SK-N-SH (cell line): Measurements from ENCODE around the gene PEPD. TPM values are rescaled to one million over a fixed set of nuclear protein-coding genes. Genes with fewer than 3 reads are reported as not detected.

Experiments
- CTCF ChIA-PET: fragments of 300-600, 350-600 bp; formaldehyde crosslinking; extraction: SDS; loops from one replicate; lab custom pipeline; 2021; lab: Yijun Ruan, JAX
- POLR2A ChIA-PET: fragments of 350-600 bp; sonication (Branson Sonifier 250); formaldehyde crosslinking; extraction: SDS; loops from one replicate; lab custom pipeline; 2020; ENCODE audit warnings: antibody characterized with exemption, inconsistent platforms; lab: Yijun Ruan, JAX
- DNase-seq: peaks from one replicate; pipeline ENCODE4 v3.0.0; 2012
- H2AFZ ChIP-seq: fragments of 200-600 bp; sonication (generic); 2 replicates; pipeline ENCODE4 v1.8.1; 2016; ENCODE audit warnings: antibody characterized with exemption, mild to moderate bottlenecking, low read depth
- H3F3A ChIP-seq: fragments of 200-600 bp; sonication (generic); replicated peaks from 2 replicates; pipeline ENCODE3; 2016; ENCODE audit warnings: antibody characterized with exemption, mild to moderate bottlenecking; ENCODE audit not compliant: insufficient read depth
- H3K27ac ChIP-seq, 2 experiments: fragments of 200-500 bp in 1 of 2; fragments of 200-600 bp in 1 of 2; sonication (Bioruptor generic) in 1 of 2; sonication (generic), shearing (Covaris generic) in 1 of 2; 2 replicates each; pipeline versions ENCODE4 v1.5.1 to v1.6.1; 2014 to 2016; ENCODE audit warnings: low read depth in 2 of 2, inconsistent platforms in 1 of 2, low read length in 1 of 2, mild to moderate bottlenecking in 1 of 2, mixed read lengths in 1 of 2
- H3K27me3 ChIP-seq: fragments of 200-600 bp; sonication (generic), shearing (Covaris generic); 2 replicates; pipeline ENCODE4 v1.6.1; 2016; ENCODE audit warnings: mixed run types; ENCODE audit not compliant: insufficient read depth
- H3K36me3 ChIP-seq, 2 experiments: fragments of 200-500 bp in 1 of 2; fragments of 200-600 bp in 1 of 2; sonication (Bioruptor generic) in 1 of 2; sonication (generic) in 1 of 2; replicated peaks in 1 of 2; 2 replicates each; pipeline versions ENCODE3 to v1.5.1; 2014 to 2016; ENCODE audit warnings: low read length in 1 of 2, mild to moderate bottlenecking in 1 of 2; ENCODE audit not compliant: insufficient read depth in 2 of 2, control insufficient read depth in 1 of 2
- H3K4me1 ChIP-seq, 2 experiments: fragments of 200-500 bp in 1 of 2; fragments of 200-600 bp in 1 of 2; sonication (Bioruptor generic) in 1 of 2; sonication (generic), shearing (Covaris generic) in 1 of 2; 2 replicates each; pipeline versions ENCODE4 v1.5.1 to v1.6.1; 2014 to 2016; ENCODE audit warnings: low read depth in 1 of 2, low read length in 1 of 2, mixed run types in 1 of 2; ENCODE audit not compliant: insufficient read depth in 2 of 2, control insufficient read depth in 1 of 2
- H3K4me2 ChIP-seq: fragments of 200-600 bp; sonication (generic), shearing (Covaris generic); 2 replicates; pipeline ENCODE4 v1.6.1; 2017; ENCODE audit warnings: mixed run types
- H3K4me3 ChIP-seq, 2 experiments: fragments of 200-500 bp in 1 of 2; fragments of 200-600 bp in 1 of 2; sonication (Bioruptor generic) in 1 of 2; sonication (generic), shearing (Covaris generic) in 1 of 2; 2 replicates each; pipeline versions ENCODE4 v1.5.1 to v1.8.1; 2014 to 2016; ENCODE audit warnings: low read depth in 2 of 2, inconsistent platforms in 1 of 2, low read length in 1 of 2, mild to moderate bottlenecking in 1 of 2, mixed read lengths in 1 of 2, moderate library complexity in 1 of 2
- H3K79me2 ChIP-seq: fragments of 200-600 bp; sonication (generic); 2 replicates; pipeline ENCODE4 v1.8.1; 2017; ENCODE audit warnings: mild to moderate bottlenecking; ENCODE audit not compliant: insufficient read depth
- H3K9ac ChIP-seq: fragments of 200-600 bp; sonication (generic); 2 replicates; pipeline ENCODE4 v1.6.1; 2017; ENCODE audit warnings: mixed run types
- H3K9me2 ChIP-seq: fragments of 200-600 bp; sonication (generic); 2 replicates; pipeline ENCODE4 v1.6.1; 2017; ENCODE audit warnings: mixed run types
- H3K9me3 ChIP-seq: fragments of 200-600 bp; sonication (generic); 2 replicates; pipeline ENCODE4 v1.6.1; 2017; ENCODE audit warnings: mixed run types, mild to moderate bottlenecking, moderate library complexity
- H4K20me1 ChIP-seq: fragments of 200-600 bp; sonication (generic); 2 replicates; pipeline ENCODE4 v1.6.1; 2017; ENCODE audit warnings: mild to moderate bottlenecking, mixed run types; ENCODE audit not compliant: insufficient read depth
- EP300 ChIP-seq, 2 experiments: IDR thresholded peaks; 2 replicates each; pipeline versions ENCODE4 v1.4.0 to v1.6.1; 2012; ENCODE audit warnings: borderline replicate concordance in 1 of 2, low read depth in 1 of 2, low read length in 1 of 2
- GABPA ChIP-seq: IDR thresholded peaks from 2 replicates; pipeline ENCODE4 v1.4.0; 2012; ENCODE audit warnings: low read depth, mild to moderate bottlenecking
- GATA2 ChIP-seq: sonication (generic); formaldehyde crosslinking; IDR thresholded peaks from 2 replicates; pipeline ENCODE4 v1.5.0; 2020; ENCODE audit warnings: mild to moderate bottlenecking, missing genetic modification reagents
- IRF3 ChIP-seq: fragments of 150-350 bp; IDR thresholded peaks from 2 replicates; pipeline ENCODE4 v1.6.1; 2016; ENCODE audit warnings: mild to moderate bottlenecking, low read depth, low read length
- JUND ChIP-seq: IDR thresholded peaks from 2 replicates; pipeline ENCODE4 v1.4.0; 2012
- MXI1 ChIP-seq: IDR thresholded peaks from 2 replicates; pipeline ENCODE4 v1.6.1; 2012; ENCODE audit warnings: mild to moderate bottlenecking, low read depth, low read length, improper control_type of control experiment
- NFIC ChIP-seq: IDR thresholded peaks from 2 replicates; pipeline ENCODE4 v1.4.0; 2012; ENCODE audit warnings: borderline replicate concordance
- POLR2AphosphoS5 ChIP-seq: IDR thresholded peaks from 2 replicates; pipeline ENCODE4 v1.6.1; 2012; ENCODE audit warnings: low read depth, low read length
- RFX5 ChIP-seq: IDR thresholded peaks from 2 replicates; pipeline ENCODE4 v1.6.1; 2012; ENCODE audit warnings: mild to moderate bottlenecking, improper control_type of control experiment, low read length
- RXRA ChIP-seq: IDR thresholded peaks from 2 replicates; pipeline ENCODE4 v1.4.0; 2012; ENCODE audit warnings: low read depth, mild to moderate bottlenecking, borderline replicate concordance
- SMC3 ChIP-seq: IDR thresholded peaks from 2 replicates; pipeline ENCODE4 v1.6.1; 2012; ENCODE audit warnings: low read depth, low read length, improper control_type of control experiment
- TAF1 ChIP-seq: IDR thresholded peaks from 2 replicates; pipeline ENCODE4 v1.6.1; 2012; ENCODE audit warnings: low read depth, mild to moderate bottlenecking, low read length, moderate library complexity, borderline replicate concordance
- TEAD4 ChIP-seq: IDR thresholded peaks from 2 replicates; pipeline ENCODE4 v1.4.0; 2012; ENCODE audit warnings: mild to moderate bottlenecking, borderline replicate concordance; ENCODE audit not compliant: insufficient read depth
- USF2 ChIP-seq: fragments of 150-350 bp; IDR thresholded peaks from 2 replicates; pipeline ENCODE4 v1.6.1; 2017; ENCODE audit warnings: antibody characterized with exemption, low read length, low read depth, borderline replicate concordance
- YY1 ChIP-seq: IDR thresholded peaks from 2 replicates; pipeline ENCODE4 v1.4.0; 2012; ENCODE audit warnings: low read depth, mild to moderate bottlenecking
- ZBTB33 ChIP-seq: IDR thresholded peaks from 2 replicates; pipeline ENCODE4 v1.4.0; 2012; ENCODE audit warnings: low read depth, borderline replicate concordance
- WGBS: methylation state at CpG from one replicate; pipeline ENCODE4 v1.1.6; 2017; ENCODE audit warnings: low lambda C conversion rate; 5-methylcytosine and 5-hydroxymethylcytosine counted together
- polyA plus RNA-seq, 3 experiments: library from polyadenylated mRNA; depleted of rRNA; stranded (reverse); fragments of >200 nt; gene quantifications; 2 replicates each; pipeline ENCODE4 v1.2.3, GENCODE V29; 2012

PEPD gene
- polyA plus RNA-seq, 1 of the 3 experiments (the other 2 are of a cell fraction) = 88.9 TPM

GRCh38 chr19:33515921-33516320, 5.7 kb downstream of the PEPD start:
- Histone ChIP-seq H3K79me2 (peaks cover 14% of the 10 kb centered on the region; the same call in 1 of the 2 replicates), H3K4me2 (no peak overlapping the region), H4K20me1 (no peaks in the 10 kb centered on the region), H3K4me1 (peaks cover 0 to 12% of the 10 kb centered on the region in 2 experiments; a peak in 1 of 4 replicates), H3K27me3 (no peaks in the 10 kb centered on the region), H3K9me2 (no peaks in the 10 kb centered on the region), H3K27ac (no peak overlapping the region), H3K36me3 (peaks cover 0 to 4% of the 10 kb centered on the region in 2 experiments), H3K9me3 (no peaks in the 10 kb centered on the region), H2AFZ (no peak overlapping the region), H3K4me3 (no peak overlapping the region), H3F3A (no peaks in the 10 kb centered on the region), H3K9ac (no peak overlapping the region)
- ChIA-PET POLR2A (no interaction called here), CTCF (no interaction called here)
- WGBS = 59% methylated on average over 4 of the region's 4 CpGs
- DNase-seq = no peak
- TF ChIP-seq TAF1 (no peak), JUND (no peak), TEAD4 (no peak), RFX5 (no peak), USF2 (no peak)

GRCh38 chr19:33514885-33515551, 6.6 kb downstream of the PEPD start:
- ChIA-PET CTCF (interaction anchor here (0.8 to 1.3 kb wide), 3 partner anchors 108 to 263 kb away, joined by 3 to 4 read pairs (median 3); no protein-coding TSS in a partner anchor), POLR2A (interaction anchor here (0.6 to 1.1 kb wide), 2 partner anchors 80 to 228 kb away, joined by 3 to 4 read pairs; no protein-coding TSS in a partner anchor)
- Histone ChIP-seq H3K4me1 (peaks cover 0 to 6% of the 10 kb centered on the region in 2 experiments; a peak in 1 of 4 replicates), H4K20me1 (no peaks in the 10 kb centered on the region), H3K79me2 (peaks cover 5% of the 10 kb centered on the region; the same call in 1 of the 2 replicates), H3K9me2 (no peaks in the 10 kb centered on the region), H3F3A (no peaks in the 10 kb centered on the region), H3K4me2 (no peak overlapping the region), H3K9me3 (no peaks in the 10 kb centered on the region), H2AFZ (no peak overlapping the region), H3K4me3 (no peak overlapping the region), H3K9ac (no peak overlapping the region), H3K27ac (no peak overlapping the region), H3K36me3 (peaks cover 0 to 4% of the 10 kb centered on the region in 2 experiments), H3K27me3 (no peaks in the 10 kb centered on the region)
- WGBS = 85% methylated on average over 19 of the region's 25 CpGs
- TF ChIP-seq RXRA (no peak), TEAD4 (no peak), POLR2AphosphoS5 (no peak), MXI1 (no peak), GATA2 (CRISPR knock-in tag) (no peak), GABPA (no peak)
- no peak for DNase-seq

GRCh38 chr19:33513424-33513823, 8.2 kb downstream of the PEPD start:
- WGBS = 91% methylated on average over 9 of the region's 9 CpGs
- no peaks in the 10 kb centered on the region for H3K27me3 ChIP-seq
- no peak for TF ChIP-seq NFIC
- no peak for TF ChIP-seq ZBTB33
- no peak for TF ChIP-seq EP300 (IDR thresholded peaks at IDR 0.05; ENCODE audit: borderline replicate concordance in 1 of 2, low read depth in 1 of 2, low read length in 1 of 2)
- no peak for TF ChIP-seq IRF3
- TF ChIP-seq YY1 = no peak
- no peak for TF ChIP-seq SMC3
- H2AFZ ChIP-seq = no peak overlapping the region
- H3K27ac ChIP-seq = no peak overlapping the region
- H3K4me1 ChIP-seq = peaks cover 0 to 21% of the 10 kb centered on the region in 2 experiments; a peak in 1 of 4 replicates
- no peaks in the 10 kb centered on the region for H3K9me3 ChIP-seq
- no peaks in the 10 kb centered on the region for H3K9me2 ChIP-seq
- DNase-seq = no peak
- no peak overlapping the region for H3K4me3 ChIP-seq
- no peaks in the 10 kb centered on the region for H3F3A ChIP-seq
- no peak overlapping the region for H3K4me2 ChIP-seq
- no peak overlapping the region for H3K9ac ChIP-seq
- peaks cover 3% of the 10 kb centered on the region; the same call in 1 of the 2 replicates for H3K79me2 ChIP-seq
- CTCF ChIA-PET = no interaction called here
- no peaks in the 10 kb centered on the region for H4K20me1 ChIP-seq
- H3K36me3 ChIP-seq = peaks cover 0 to 4% of the 10 kb centered on the region in 2 experiments
- POLR2A ChIA-PET = no interaction called here
